CD4-positive, alpha-beta T cell treated with Interleukin-10 for 1 hour (primary cell): ENCODE measurements around the gene IGSF9.

ENCODE experiments used
- DNase-seq: peaks from one replicate; pipeline ENCODE4 v3.0.0-alpha.2; 2020

IGSF9 gene

DNA sequence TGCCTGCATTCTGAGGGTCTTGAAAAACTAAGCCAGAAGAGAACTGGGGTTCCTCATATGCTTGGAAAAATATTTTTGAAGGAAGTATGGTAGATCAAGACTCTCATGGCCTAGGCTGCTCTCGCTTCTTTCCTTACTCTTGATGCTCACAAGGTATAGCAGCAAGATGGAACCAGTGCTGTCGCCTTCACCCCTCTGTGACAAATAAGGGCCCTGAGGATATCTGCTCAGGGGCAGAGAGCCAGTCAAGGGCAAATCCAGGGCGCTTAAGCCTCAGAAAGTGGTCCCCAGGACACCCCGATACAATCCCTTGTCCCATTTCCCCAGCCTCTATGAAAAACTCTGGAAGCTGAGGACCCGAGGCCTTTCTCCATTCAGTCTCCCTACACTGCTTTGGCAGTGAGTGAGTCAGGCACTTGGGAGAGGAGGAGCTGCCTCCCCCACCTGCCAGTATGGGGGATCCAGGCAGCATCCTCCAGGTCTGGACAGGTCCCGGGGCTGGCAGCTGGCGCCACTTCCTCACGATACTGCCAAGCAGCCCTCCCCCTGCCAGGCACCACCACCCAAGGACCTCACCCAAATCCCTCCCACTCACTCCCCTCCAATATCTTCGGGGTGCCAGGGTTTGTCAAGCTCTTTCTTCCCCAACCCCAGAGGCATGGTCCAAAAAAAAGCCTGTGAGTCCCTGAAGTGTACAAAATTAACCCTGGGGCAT, 1.3 kb downstream of the IGSF9 start:
- no peak for DNase-seq

DNA sequence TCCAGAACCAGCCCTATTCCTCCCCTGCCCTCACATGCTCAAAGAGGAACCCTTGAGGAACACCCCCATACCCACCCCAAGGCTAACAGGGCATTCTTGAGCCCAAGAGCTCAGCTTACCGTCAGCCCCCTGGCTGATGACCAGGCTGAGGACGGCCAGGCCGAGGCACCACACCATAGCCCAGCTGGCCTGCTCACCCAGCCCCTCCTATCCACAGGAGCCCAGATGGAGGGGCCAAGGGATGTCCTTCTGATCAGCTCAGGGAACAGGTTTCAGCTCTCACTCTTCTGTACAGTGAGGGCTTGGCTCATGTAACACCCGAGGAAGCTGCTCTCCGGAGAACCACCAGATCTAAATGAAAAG, 2.2 kb downstream of the IGSF9 start:
- DNase-seq, result no peak

DNA sequence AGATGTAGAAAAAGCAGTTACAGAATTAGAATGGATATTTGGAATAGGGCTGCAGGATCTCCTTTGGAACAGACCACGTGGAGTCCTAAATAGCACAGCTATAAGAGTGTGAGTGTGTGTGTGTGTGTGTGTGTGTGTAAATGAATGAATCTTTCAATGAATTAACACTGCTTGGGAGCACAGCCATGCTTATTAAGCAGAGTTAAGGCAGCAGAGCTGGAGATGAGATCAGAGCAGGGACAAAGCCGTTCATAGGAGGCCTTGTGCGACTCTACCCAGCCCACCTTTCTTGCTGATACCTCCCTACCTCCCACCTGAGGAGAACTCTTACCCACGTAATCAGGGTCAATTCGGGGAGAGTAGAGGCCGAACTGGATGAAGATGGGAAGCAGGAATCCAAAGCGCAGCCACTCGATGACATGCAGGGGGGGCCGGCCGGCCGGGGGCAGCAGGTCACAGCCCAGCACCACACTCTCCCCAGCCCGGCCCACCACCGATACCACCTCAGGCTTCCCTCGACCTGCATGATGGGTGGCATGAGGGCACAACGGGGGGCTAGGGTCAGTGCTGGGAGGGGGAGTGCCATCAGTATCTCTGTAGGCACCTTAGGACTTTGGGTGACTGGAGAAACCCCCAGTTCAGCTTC, 2.7 kb downstream of the IGSF9 start:
- no peak for DNase-seq

DNA sequence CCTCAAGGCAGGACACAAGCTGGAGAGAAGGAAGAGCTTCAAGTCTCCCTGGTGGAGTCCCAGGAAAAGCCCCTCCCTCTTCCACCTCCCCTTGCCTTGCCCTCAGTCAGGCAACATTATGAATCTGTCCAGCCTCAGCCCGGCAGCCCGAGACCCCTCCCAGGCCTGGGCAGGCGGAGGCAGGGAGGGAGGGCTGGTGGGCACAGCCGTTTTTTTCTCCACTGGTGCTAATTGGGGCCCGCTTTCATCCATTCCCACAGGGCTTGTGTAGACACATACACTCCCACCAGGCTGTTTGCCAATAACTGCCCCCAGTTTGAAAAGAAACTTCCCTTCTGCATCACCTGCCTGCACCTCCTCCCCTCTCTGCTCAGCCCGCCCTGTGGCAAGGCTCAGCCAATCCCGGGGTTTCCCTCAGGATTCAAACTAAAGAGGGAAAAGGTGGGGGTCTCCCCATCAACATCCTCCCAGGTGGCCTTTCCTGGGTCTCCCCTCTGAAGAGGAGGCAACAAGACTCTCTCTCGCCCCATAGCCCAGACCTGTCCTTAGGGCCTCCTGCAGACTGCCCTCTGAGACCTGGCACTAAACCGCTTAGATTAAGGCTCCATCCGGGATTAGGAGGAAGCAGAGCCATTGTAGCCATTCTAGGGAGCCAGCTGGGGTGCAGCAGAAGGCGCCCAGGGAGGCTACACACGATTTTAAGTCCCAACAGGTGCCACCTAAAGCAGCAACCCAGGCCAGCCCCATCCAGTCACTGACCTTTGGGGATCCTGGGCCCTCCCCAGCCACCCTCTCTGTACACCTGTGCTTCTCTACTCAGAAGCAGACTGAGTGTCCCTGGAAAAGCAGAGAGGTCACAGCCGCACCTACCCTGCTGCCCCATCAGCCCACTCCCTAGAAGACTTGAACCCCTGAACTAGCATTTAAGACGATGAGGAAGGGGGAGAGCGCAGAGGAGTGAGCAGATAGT, 3.5 kb downstream of the IGSF9 start:
- DNase-seq, result no peak

DNA sequence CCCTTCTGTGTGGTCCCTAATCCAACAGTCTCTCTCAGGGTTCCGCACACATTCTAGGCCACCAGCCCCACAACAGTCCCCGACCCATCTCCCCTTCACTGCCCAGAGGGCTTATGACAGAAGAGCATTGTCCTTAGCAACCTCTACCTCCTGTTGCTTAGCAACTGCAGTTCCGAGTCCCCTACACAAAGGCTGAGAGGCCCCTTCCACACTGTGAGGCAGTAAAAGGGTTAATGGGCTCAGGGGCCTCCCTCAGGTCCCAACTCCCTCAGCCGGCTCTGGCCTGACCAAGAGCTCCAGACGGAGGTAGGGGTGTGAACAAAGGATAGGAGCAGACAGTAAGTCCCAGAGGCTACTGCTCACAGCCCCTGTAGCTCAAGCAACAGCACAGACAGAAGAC, 4.3 kb downstream of the IGSF9 start:
- DNase-seq, result no peak

DNA sequence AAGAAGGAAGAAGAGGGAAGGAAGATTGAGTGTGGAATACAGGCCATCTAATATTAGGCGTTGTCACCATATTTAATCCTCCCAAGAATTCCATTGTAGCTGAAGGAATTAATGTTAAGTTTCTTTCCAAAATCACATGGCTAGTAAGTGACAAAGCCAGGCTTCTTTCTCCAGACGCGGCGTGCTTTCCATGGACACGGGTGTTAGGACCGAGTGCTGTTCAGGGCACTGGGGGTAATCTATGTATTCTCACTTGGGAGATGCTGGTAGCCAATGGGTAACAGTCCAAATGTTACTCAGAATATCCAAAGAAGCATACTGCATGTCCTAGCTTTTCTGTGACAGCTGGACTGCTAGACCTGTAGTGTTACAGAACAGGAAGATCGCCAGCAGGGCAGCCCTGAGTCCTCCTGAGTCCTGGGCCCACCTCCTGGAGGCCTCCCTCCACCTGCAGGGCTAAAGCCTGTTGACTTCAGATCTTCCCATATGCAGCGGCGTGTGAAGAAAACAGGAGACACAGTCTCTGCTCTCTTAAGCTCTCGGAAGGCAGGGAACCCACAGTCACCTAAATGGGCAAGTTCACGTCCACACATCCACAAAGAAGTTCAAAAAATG, 5.3 kb downstream of the IGSF9 start:
- no peak for DNase-seq

DNA sequence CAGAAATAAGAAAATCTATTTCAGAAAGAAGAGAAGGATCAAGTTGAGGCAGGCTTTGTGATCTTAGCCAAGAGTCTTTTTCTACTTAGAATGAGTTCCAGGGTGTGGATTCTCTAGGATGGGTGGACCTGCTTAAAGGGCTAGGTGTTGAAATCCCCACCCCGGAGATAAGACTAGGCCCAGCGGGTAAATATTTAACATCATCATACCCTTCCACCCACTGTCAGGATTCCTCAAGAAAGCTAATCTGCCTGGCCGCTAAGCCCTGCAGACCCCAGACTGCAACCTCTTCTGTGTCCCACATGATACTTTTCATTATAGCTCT, 5.8 kb downstream of the IGSF9 start:
- DNase-seq, result no peak

DNA sequence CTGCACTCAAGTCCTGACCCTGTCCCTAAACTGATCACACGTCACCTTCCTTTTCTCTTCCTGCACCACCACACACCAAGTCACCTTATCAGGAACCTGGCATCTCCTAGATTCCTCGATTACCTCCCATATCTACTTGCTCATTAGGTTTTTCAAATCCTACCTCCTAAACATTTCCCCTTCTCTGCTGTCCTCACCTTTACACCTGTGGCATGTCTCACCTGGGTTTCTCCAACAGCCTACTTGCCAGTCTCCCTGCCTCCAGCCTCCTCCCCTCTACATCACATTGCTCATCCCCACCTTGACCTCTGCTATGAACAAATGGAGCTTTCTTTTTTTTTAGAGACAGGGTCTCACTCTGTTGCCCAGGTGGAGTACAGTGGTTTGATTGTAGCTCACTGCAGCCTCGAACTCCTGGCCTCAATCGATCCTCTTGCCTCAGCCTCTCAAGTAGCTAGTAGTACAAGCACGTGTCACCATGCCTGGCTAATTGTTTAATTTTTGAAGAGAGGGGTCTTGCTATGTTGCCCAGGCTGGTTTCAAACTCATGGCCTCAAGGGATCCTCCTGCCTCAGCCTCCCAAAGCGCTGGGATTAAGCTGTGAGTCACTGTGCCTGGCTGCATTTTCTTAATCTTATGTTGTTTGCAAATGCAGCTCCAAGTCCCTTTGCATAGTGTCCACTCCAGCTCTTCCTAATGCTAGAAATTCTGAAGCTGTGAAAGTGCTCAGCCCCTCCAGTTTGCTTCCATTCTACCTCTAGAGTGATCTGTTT, 6.3 kb downstream of the IGSF9 start:
- no peak for DNase-seq

DNA sequence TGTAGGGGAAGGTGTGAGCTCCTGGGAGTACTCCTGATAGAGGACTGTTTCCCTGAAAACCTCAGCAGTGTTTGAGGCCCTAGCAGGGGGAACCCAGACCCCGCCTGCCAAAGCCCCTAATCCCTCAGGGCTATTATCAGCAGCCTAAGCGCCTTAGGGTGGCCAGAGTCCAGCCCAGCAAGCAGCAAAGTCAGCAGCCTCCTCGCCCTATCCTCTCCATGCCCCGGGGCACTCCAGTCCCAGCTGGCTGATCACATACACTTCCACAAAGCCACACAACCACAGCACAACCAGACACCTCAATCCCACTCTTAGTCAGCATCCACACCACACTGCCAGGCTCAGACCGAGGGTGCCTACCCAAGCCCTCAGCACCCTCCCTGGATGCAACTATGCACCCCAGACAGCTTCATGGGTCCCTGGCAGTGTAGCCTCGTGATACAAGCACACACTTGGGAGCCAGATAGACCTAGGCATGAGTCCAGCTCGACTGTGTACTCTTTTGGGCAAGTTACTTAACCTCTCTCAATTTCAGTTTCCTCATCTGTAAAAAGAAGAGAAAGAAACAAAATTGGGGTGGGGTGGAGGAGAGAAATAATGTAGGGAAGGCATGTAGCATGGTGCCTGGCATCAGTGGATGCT, 7.1 kb downstream of the IGSF9 start:
- no peak for DNase-seq

DNA sequence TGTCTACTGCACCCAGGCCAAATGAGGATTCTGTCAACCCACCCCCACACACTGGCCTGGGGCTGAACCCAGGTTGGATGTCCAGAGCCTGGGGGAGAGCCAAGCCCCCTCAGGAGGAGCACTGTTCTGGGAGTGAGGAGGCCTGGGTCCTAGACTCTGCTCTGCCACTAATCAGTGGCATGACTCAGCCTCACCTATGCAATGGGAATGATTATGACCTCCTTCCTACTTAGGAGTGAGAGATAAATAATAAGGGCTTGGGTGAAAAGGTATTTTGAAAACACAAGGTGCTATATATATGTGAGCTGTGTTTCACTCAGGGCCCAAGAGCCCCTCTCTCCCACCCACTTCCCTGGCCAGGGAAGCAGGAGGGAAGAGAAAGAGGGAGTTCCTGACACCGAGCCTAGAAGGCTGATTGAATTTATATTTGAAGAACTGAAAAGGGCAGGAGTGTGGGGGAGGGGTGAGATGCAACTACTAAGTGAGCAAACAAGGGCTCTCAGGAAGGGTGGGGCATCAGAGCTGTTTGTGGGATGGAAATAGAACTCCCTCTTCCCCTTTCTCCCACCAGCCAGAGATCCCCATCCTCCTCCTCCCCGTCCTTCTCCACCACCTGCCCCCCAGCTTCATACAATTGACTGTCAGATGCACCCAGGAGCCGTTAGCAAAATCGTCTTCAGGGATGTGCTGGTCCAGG, 8.2 kb downstream of the IGSF9 start:
- DNase-seq, result no peak

DNA sequence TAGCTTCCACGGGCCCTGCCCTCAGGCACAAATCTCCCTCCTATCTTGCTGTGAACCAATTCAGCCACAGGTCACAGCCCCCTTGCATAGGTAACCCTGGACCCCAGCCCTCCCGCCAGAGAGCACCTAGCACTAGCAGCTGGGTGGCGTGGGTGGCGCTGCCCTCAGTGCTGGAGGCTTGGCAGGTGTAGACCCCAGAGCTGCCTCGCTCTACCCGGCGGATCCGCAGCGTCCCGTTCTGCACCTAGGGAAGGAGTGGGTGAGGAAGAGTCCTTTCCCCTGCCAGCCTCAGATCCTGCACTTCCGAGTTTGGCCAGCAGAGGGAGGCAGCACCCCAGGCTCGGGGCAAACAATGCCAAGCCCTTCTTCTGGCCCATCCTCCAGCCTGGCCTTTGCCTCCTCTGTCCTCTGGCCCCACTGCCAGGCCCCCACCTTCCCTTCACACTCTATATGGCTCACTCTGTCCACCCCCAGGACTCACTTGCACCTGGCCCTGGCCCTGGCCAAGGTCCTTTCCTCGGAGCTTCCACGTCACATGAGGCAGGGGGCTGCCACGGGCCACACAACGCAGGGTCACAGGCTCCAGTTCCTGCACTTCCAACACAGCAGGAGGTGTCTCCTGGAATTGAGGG, 9.0 kb downstream of the IGSF9 start:
- peak; percentile 82 for DNase-seq

DNA sequence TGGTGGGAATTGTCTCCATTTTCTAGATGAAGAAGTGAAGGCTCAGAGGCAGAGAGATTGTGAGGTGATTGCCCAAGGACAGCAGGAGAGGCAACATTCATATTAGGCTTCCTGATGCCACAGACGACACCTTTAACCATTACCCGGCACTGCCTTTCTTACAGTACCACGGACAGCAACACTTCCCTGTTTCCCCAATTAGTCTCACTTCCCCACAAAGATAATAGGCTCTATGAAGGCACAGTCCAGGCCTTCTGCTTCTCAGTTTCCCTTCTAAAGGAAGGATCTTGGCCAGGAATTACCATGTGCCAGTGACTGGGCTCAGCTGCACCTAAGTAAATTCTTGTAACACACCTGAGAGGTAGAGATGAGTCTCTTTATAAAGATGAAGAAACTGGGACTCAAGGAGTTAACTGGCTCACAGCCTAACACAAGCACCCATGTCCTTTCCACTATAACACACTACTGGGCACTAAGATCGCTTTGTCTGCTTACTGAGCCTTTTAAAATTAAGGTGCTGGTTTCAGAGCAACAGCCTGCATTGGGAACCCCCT, 9.6 kb downstream of the IGSF9 start:
- DNase-seq, result peak; percentile 3

DNA sequence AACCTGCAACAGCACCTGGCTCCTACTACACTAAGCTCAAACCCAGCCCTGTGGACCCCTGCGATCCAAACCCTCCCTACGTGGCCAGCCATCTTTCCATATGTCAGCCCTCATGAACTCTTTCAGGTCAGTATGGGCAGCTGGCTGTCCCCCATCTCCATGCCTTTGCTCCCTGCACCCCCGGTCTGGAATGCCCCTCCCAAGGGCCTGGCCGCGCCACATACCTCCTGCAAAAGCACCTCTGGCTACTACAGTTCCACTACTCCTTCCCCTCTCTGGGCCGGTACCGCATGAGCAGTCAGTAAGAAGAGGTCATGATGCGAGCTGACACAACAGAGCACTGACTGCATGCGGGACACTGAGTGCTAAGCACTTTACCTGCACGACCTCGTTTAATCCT, 10.1 kb downstream of the IGSF9 start:
- DNase-seq, result no peak

DNA sequence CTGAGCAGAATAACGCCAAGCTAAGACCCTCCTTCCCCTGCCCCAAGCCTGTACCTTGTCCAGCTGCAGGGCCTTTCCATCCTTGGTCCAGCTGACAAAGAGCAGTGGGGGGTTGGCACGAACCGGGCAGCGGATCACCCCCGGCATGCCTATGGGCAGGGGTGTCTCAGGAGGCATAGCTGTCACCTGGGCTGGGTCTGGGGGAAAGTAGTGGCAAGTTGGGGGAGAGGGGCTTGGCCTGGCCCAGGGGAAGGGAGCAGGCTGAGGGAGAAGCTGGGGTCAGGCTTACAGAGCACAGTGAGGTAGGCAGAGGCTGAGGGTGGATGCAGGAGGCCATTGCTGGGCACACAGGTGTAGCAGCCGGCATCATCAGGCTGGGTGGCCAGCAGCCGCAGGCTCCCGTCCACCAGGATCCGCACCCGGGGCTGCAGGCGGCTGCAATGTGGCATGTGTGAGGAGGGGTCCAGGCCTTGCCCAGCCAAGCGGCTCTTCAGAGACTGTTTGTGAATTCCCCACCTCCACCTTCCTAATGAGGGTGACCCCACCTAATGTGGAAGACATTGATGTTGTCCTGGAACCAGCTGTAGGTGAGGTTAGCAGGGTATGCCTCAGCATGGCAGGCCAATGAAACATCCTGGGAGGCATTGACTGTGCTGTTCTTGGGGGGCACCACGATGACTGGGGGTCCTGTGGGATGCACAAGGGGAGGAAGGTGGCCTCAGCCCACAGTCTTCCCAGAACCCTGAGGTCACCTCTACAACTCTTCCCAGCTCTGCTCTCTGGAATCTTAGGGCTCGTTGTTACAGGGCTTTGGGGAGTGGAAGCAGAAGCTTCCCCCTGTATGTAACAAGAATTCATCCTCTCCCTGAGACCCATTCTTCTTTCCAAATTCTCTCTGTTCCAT, 11.0 kb downstream of the IGSF9 start:
- no peak for DNase-seq

DNA sequence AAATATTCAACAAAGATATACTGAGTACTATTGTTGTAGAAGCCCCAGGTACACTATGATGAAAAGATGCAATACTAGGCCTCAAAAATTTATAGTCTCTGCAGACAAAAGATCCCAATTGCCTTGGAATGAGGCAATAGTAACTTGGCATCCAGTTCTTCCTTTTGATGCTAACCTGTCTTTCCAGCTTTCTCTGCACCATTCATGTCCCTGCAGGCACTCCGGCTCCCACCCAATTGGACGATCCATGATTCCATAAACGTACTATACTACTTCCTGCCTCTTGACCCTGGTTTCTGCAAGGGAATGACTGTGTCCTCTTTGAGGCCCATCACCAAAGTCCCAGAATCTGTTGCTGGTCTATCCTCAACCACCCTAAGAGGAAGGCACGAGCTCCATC, 12.1 kb downstream of the IGSF9 start:
- no peak for DNase-seq

DNA sequence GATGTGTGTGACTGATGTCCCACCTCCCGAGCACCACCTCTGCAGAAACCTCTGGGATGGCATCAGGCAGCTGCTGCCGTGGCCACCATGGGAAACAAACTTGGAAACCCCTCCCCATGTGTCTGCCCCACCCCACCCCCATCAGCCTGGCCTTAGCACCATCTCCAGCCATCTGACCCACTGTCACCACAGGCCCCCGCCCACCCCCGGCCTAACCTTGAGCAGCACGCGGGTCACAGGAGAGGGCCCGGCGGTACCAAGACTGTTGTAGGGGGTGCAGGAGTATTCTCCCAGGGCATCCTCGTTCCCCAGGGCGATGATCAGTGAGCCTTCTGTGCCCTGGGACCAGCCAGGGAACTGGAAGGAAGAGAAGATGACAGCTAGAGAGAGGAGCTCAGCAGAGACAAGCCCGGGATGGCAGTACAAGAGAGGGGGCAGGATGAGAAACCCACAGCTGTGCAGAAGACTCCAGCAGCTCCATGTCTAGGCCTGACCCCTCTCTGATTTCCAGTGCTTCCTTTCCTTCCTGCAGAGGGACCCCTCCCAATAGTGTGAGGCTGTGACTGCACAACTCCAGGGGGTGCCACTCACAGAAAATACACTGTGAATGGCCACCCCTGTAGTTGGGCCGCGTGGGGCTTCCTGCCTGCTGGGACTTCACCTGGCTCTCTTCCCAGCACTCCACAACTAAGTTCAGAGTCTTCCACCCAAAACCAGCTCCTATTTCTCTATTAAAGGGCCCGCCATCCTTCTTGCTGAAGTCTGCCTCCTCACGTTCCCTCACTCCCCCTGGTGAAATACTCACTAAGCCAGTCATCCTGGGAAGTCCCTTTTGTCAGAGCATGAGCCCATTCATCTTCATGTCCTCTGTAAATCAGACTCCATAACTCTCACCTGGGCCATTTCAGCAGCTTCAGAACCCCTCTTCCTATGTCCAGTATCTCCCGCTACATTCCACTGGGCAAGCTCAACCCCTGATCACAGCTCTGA, 12.8 kb downstream of the IGSF9 start:
- DNase-seq, result no peak

DNA sequence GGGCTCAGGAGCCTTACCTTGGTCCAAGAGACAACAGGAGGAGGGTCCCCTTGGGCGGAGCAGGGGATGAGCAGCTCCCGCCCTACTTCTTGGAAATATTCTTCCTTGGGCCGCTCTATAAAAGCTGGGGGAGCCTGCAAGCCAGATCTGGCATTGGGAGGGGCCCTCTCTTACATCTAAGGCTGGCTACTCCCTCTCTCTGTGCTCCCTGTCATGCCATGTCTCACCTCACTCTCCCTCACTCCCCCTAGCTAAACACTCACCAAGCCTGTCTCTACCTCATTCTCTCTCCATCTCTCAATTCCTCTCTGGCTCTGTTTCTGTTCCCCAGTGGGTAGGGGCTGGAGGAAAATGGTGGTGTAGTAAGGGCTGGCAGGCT, 13.6 kb downstream of the IGSF9 start:
- DNase-seq, result no peak

DNA sequence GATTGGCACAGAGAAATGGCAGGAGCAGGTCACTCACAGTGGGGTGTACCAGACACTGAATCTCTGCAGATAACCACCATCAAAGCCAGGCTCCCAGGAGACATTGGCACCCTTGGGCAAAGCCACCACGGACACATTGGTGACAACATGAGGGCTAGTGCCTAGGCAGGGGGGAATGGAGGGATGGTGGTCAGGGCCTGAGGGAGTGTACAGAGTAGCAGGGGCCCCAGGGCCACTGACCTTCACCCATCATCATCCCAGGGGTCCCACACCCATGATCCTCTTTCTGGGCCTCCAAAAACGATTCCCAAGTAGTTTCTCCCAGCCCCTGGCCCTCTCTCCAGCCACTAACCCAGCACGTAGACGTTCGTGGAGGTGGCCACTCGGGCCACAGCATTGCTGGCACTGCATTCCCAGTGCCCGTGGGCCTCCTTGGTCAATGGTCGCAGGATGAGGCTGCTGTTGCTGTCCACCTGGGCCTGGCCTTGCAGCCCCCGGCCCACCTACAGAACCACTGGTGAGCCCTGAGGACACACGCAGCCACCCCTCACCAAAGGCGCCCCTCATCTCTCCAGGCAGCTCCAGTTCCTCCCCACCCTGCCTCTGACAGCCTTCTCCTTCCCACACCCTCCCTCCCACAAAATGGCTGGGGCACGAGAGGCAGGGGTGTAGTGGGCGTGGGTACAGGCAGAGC, 14.2 kb downstream of the IGSF9 start:
- DNase-seq, result no peak
